Endothelial cell of umbilical vein (primary cell): Measurements from ENCODE around the gene SIPA1L3.

Source experiments
- EZH2 ChIP-seq: IDR thresholded peaks from 2 replicates; pipeline ENCODE4 v1.6.1; 2012; ENCODE audit warnings: borderline replicate concordance, low read depth, mild to moderate bottlenecking, moderate library complexity, low read length, inconsistent platforms; ENCODE audit not compliant: severe bottlenecking
- JUN ChIP-seq: IDR thresholded peaks from 2 replicates; pipeline ENCODE4 v1.6.1; 2011; ENCODE audit warnings: borderline replicate concordance, low read depth; ENCODE audit not compliant: insufficient read length, insufficient read depth
- MAX ChIP-seq: IDR thresholded peaks from 2 replicates; pipeline ENCODE4 v1.6.1; 2011; ENCODE audit not compliant: insufficient read depth, insufficient read length
- MYC ChIP-seq: IDR thresholded peaks from one replicate; pipeline ENCODE4 v1.6.1; 2011; ENCODE audit warnings: mild to moderate bottlenecking, low read depth, low read length
- POLR2A ChIP-seq: IDR thresholded peaks from 2 replicates; pipeline ENCODE4 v1.6.1; 2012; ENCODE audit warnings: low read depth, mild to moderate bottlenecking, control low read depth, low read length
- POLR2AphosphoS5 ChIP-seq: IDR thresholded peaks from 2 replicates; pipeline ENCODE4 v1.6.1; 2012; ENCODE audit warnings: low read depth, mild to moderate bottlenecking, control low read depth, low read length, moderate library complexity; ENCODE audit not compliant: insufficient read depth
- TF ChIP-seq, protein P1 (sequence below), 2 donors: IDR thresholded peaks; 1 replicate in 1 of 2; 2 replicates in 1 of 2; pipeline ENCODE4 v1.5.1; 2011; ENCODE audit warnings: low read length in 2 of 2, mild to moderate bottlenecking in 2 of 2, moderate library complexity in 2 of 2, control low read depth in 1 of 2, inconsistent platforms in 1 of 2, low read depth in 1 of 2; ENCODE audit not compliant: insufficient read depth in 1 of 2; ENCODE audit errors: extremely low read depth in 1 of 2

DNA sequence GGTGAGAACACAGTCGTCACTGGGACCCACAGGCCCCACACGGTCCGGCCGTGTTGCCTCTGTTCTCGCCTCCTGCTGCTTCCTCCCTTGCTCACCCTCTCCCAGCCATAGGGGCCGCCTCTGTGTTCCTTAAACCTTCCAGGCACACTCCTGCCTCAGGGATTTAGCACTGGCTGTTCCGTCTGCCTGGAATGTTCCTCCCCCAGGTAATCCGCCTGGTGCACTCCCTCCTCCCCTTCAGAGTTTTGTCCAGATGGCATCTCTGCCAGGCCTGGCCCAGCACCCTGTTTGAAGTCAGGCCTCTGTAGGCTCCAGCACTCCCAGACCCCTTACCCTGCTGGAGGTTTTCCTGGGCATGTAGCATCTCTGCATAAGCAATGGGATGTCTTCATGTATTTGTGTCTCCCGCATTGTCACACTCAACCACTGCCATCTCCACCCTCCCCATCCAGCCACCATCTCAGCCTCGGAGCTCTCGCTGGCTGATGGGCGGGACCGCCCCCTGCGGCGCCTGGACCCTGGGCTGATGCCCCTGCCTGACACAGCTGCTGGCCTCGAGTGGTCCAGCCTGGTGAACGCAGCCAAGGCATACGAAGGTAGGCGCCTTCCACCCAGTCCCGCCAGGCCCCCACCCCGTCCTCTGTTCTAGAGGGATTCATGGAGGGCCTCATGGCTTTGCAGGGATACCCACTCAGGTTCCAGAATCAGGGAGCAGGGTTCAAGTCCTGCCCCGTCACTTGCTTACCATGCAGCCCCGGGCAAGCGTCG lies 291.1 kb downstream of the SIPA1L3 start:
- TF ChIP-seq, protein P1, sequence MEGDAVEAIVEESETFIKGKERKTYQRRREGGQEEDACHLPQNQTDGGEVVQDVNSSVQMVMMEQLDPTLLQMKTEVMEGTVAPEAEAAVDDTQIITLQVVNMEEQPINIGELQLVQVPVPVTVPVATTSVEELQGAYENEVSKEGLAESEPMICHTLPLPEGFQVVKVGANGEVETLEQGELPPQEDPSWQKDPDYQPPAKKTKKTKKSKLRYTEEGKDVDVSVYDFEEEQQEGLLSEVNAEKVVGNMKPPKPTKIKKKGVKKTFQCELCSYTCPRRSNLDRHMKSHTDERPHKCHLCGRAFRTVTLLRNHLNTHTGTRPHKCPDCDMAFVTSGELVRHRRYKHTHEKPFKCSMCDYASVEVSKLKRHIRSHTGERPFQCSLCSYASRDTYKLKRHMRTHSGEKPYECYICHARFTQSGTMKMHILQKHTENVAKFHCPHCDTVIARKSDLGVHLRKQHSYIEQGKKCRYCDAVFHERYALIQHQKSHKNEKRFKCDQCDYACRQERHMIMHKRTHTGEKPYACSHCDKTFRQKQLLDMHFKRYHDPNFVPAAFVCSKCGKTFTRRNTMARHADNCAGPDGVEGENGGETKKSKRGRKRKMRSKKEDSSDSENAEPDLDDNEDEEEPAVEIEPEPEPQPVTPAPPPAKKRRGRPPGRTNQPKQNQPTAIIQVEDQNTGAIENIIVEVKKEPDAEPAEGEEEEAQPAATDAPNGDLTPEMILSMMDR (IDR thresholded peaks at IDR 0.05; ENCODE audit: extremely low read depth in 1 of 2, insufficient read depth in 1 of 2, low read depth in 1 of 2, low read length in 2 of 2): no peak
- no peak for TF ChIP-seq POLR2A
- TF ChIP-seq MAX: no peak
- no peak for TF ChIP-seq MYC
- TF ChIP-seq EZH2: no peak
- TF ChIP-seq POLR2AphosphoS5: no peak
- no peak for TF ChIP-seq JUN
